HFFc6 (cell line): ENCODE results near the gene ABCB11. TPM values are rescaled to one million over a fixed set of nuclear protein-coding genes. Genes with fewer than 3 reads are reported as not detected.
"Not testable (repeated sequence)": the region's sequence is repeated elsewhere in the genome, so short reads cannot be mapped to it uniquely, and the experiment has no call there.

Source experiments
- DNase-seq: peaks from one replicate; pipeline ENCODE4 v3.0.0-alpha.2; 2018
- H3K27ac Mint-ChIP-seq: 2 replicates; pipeline ENCODE4 v1.8.0; 2020; ENCODE audit warnings: mild to moderate bottlenecking, mixed read lengths
- H3K27me3 Mint-ChIP-seq: 2 replicates; pipeline ENCODE4 v1.8.0; 2021; ENCODE audit warnings: mild to moderate bottlenecking, moderate library complexity, mixed read lengths; ENCODE audit not compliant: insufficient read depth
- H3K36me3 Mint-ChIP-seq: 2 replicates; pipeline ENCODE4 v1.8.0; 2021; ENCODE audit warnings: low read depth, mixed read lengths
- H3K4me1 Mint-ChIP-seq: 2 replicates; pipeline ENCODE4 v1.8.0; 2020; ENCODE audit warnings: low read depth, mixed read lengths
- H3K4me3 Mint-ChIP-seq: 2 replicates; pipeline ENCODE4 v1.8.0; 2020; ENCODE audit warnings: mild to moderate bottlenecking, moderate library complexity, mixed read lengths
- H3K9me3 Mint-ChIP-seq: 2 replicates; pipeline ENCODE4 v1.8.0; 2020; ENCODE audit warnings: mild to moderate bottlenecking, mixed read lengths
- total RNA-seq, 6 experiments: library from RNA; stranded (reverse); fragmentation: NEBNext Ultra II Directional; extraction: Animal tissue kit (Norgen Biotek cat#: 25700); gene quantifications; 2 replicates in 1 of 6; 3 replicates in 5 of 6; pipeline ENCODE4 v1.2.3, GENCODE V29; 2021
- TF ChIP-seq, protein P1 (sequence below): fragments of 200-600 bp; sonication (generic); IDR thresholded peaks from 2 replicates; pipeline ENCODE4 v1.5.0; 2021; ENCODE audit warnings: antibody characterized with exemption, mild to moderate bottlenecking

Gene ABCB11
- total RNA-seq, 6 experiments from 2014 or later = 0.02 TPM; not detected in 5

DNA sequence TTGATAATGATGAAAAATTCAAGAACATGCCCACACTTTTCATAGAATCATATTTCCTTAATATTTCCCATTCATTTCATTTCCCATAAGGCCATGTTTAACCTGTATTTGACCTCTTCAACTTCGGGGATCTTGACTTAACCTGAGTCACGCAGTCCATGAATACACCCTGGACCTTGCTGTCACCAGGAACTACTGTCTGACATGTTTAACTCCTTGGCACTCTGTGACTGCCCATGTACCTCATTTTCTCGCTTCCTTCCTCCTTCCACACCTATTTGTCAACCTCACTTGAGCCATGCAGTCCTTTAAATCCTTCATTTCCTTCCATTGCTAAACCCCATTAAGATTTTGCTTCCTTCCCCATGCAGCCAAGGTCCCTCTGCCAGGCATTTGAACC lies 16.3 kb downstream of the ABCB11 start:
- H3K4me1 Mint-ChIP-seq = no peaks in the 10 kb centered on the region
- H3K9me3 Mint-ChIP-seq = peaks cover 15% of the 10 kb centered on the region
- TF ChIP-seq, protein P1, sequence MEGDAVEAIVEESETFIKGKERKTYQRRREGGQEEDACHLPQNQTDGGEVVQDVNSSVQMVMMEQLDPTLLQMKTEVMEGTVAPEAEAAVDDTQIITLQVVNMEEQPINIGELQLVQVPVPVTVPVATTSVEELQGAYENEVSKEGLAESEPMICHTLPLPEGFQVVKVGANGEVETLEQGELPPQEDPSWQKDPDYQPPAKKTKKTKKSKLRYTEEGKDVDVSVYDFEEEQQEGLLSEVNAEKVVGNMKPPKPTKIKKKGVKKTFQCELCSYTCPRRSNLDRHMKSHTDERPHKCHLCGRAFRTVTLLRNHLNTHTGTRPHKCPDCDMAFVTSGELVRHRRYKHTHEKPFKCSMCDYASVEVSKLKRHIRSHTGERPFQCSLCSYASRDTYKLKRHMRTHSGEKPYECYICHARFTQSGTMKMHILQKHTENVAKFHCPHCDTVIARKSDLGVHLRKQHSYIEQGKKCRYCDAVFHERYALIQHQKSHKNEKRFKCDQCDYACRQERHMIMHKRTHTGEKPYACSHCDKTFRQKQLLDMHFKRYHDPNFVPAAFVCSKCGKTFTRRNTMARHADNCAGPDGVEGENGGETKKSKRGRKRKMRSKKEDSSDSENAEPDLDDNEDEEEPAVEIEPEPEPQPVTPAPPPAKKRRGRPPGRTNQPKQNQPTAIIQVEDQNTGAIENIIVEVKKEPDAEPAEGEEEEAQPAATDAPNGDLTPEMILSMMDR = no peak
- no peak overlapping the region for H3K4me3 Mint-ChIP-seq
- H3K36me3 Mint-ChIP-seq = no peaks in the 10 kb centered on the region
- H3K27me3 Mint-ChIP-seq = no peaks in the 10 kb centered on the region; the same call in 1 of the 2 replicates
- no peak for DNase-seq
- no peak overlapping the region for H3K27ac Mint-ChIP-seq

DNA sequence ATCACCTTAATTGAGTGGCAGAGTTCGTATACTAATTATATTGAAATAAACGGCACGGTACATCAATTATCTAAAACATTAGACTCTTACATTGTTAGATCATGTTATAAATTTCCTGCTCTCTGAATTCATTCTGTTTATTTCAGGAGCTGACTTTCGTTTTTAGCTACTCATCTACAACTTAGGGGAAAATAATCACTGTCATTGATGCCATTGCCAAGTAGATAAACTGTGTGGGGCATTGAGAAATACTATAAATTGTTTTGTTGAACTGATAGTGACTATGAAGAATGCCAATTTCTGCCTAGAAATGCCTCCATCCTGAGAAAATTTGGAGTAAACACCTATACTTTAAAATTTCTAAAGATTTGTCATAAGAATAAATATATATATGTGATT lies 17.5 kb downstream of the ABCB11 start:
- no peaks in the 10 kb centered on the region; the same call in 1 of the 2 replicates for H3K27me3 Mint-ChIP-seq
- H3K9me3 Mint-ChIP-seq = peaks cover 16% of the 10 kb centered on the region
- no peak for DNase-seq
- no peaks in the 10 kb centered on the region for H3K4me1 Mint-ChIP-seq
- H3K36me3 Mint-ChIP-seq = no peaks in the 10 kb centered on the region
- TF ChIP-seq, protein P1 = no peak
- no peak overlapping the region for H3K27ac Mint-ChIP-seq
- no peak overlapping the region for H3K4me3 Mint-ChIP-seq

DNA sequence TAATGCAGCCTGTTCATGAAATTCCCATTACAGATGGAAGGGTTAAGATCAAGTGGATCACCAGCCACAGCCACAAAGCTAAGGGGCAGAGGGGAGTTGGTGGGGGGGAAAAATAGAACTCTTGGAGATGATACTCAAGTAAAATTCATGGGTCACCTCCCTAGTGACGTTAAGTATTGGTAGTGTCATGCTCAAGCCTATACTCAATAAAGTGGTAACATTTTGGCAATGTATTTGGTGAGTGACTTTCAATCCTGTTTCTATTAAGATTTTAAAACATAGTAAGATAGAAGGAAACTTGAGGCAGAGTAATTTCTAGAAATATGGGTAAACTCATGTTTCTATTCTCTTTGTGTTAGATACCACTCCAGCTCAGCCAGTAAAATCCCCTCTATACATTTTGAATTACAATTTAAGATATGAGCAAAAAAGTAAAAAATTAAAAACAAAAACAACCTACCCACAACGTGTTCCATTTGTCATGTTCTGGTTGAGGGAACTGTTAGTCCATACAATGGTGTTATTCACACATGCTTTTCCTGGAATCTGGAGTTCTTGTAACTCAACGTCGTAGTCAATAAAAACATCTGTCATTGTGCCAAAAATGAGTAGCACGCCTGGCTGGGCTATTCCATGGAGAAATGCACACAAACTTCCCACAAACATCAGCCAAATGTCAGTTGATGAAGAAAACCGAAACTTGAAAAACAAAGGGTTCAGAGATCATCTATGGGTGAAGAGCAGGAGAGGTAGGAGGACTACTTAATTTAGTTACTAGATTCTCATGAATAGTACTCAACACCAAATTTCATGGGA lies 18.1 kb downstream of the ABCB11 start:
- Mint-ChIP-seq H3K9me3 (peaks cover 22% of the 10 kb centered on the region), H3K4me1 (no peaks in the 10 kb centered on the region), H3K27me3 (no peaks in the 10 kb centered on the region; the same call in 1 of the 2 replicates), H3K27ac (no peak overlapping the region), H3K4me3 (no peak overlapping the region), H3K36me3 (no peaks in the 10 kb centered on the region)
- DNase-seq = no peak
- TF ChIP-seq, protein P1 = no peak

DNA sequence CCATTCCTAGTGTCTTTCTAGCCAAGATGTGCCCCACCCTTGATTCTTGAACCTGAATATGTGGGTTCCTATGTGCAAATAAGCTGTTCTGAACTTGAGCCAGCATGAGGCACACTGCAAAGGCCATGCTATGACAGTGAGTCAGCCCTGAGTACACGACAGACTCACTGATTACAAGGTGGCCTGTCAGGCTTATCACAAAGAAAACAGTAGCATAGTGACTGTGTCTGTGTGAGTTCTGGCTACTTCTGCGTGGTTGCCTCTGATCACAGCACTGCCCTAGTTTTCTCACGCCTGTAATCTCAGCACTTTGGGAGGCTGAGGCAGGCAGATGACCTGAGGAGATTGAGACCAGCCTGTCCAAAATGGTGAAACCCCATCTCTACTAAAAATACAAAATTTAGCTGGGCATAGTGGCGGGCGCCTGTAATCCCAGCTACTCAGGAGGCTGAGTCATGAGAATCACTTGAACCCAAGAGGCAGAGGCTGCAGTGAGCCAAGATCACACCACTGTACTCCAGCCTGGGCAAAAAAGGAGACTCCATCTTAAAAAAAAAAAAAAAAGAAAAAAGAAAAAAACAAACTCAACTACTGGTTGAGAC lies 18.8 kb downstream of the ABCB11 start:
- not testable (repeated sequence) for H3K27me3 Mint-ChIP-seq, H3K27ac Mint-ChIP-seq, DNase-seq, H3K4me3 Mint-ChIP-seq, H3K36me3 Mint-ChIP-seq, H3K4me1 Mint-ChIP-seq
- peaks cover 22% of the 10 kb centered on the region for H3K9me3 Mint-ChIP-seq

DNA sequence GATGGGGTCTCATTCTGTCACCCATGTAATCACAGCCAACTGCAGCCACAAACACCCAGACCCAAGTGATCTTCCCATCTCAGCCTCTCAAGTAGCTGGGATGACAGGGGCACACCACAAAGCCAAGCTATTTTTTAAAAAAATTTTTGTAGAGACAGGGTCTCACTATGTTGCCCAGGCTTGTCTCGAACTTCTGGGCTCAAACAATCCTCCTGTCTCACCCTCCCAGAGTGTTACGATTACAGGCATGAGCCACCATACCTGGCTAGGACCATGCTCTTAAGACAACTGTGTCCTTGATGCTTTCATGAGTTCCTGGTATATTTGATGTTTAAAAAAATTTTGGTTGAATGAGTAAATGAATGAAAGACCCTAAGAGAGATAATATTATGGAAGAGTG lies 19.4 kb downstream of the ABCB11 start:
- Mint-ChIP-seq H3K27me3 (no peaks in the 10 kb centered on the region; the same call in 1 of the 2 replicates), H3K4me1 (no peaks in the 10 kb centered on the region), H3K36me3 (no peaks in the 10 kb centered on the region), H3K9me3 (peaks cover 22% of the 10 kb centered on the region), H3K27ac (no peak overlapping the region), H3K4me3 (no peak overlapping the region)
- no peak for DNase-seq
- TF ChIP-seq, protein P1 = no peak
